ENCODE measurements around the gene NT5C2. TPM values are rescaled to one million over a fixed set of nuclear protein-coding genes. Genes with fewer than 3 reads are reported as not detected.
"Not testable (repeated sequence)": the region's sequence is repeated elsewhere in the genome, so short reads cannot be mapped to it uniquely, and the experiment has no call there.

Gene NT5C2
- total RNA-seq, 1 donor from 2014 or later = 78.3 TPM

DNA sequence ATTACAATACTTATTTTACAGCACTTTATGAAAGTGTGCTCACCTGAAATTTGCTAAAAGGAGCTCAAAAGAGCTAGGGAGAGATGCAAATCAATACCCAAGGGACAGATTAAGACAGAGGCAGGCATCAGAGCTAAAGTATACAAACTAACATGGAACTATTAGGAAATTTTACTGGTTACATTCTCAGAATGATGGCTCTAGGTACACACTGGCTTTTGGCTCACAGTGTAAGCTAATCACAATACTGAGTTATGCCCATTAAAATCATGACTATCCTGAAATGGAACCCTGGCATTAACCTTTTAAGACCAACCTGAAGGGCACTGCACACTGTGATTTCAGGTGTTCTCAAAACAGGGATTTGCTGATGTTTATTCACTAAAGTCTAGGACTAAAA is 98.1 kb downstream of the NT5C2 start:
- intact Hi-C loops (cut with micrococcal nuclease) = no loop called here

DNA sequence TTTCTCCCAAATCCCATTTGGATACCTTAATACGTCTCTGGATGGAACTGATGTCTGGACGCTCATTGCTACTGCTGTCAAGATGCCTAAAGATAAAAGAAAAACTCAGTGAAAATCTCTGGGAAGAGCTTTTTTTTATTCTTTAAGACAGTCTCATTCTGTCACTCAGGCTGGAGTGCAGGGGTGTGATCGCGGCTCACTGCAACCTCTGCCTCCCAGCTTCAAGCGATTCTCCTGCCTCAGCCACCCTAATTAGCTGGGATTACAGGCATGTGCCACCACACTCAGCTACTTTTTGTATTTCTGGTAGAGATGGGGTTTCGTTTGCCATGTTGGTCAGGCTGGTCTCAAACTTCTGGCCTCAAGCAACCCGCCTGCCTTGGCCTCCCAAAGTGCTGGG is 102.2 kb downstream of the NT5C2 start:
- intact Hi-C loops (cut with micrococcal nuclease) = no loop called here

DNA sequence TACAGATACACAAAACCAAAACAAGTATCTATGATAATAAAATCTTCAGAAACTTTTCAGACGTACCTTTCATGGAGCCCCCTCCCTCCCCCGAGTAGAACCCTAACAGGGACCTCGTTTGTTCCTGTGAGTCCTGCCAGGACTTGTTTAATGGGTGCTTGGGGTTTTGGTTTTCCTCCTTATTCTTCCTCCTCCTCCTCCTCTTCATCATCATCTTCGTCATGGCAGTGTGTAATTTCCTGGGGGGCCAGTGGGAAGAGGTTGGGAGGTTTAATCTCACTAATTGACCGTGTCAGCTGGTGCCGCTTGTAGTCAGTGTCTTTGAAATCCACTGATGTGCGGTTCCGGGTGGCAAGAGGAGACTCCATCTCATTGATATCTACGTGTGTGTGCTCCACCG is 103.6 kb downstream of the NT5C2 start:
- intact Hi-C loops (cut with micrococcal nuclease) = no loop called here

DNA sequence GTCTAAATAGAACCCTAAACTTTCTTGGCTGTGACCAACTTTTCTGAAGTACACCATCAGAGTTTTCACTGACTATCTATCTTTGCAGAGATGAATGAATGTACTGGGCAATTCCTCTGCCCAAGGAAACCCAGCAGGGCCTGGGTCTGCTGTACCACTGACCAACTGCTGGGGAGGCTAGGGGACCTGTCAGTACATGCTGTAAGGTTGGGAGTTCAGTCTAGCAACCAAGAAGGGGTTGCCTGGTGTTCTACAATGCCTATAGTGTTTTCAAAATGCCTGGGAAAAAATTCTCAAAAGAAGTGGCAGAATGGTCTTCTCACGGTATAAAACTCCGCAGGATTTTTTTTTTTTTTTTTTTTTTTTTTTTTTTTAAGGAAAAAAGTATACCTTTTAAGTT is 106.3 kb downstream of the NT5C2 start:
- intact Hi-C loops (cut with micrococcal nuclease) = no loop called here

DNA sequence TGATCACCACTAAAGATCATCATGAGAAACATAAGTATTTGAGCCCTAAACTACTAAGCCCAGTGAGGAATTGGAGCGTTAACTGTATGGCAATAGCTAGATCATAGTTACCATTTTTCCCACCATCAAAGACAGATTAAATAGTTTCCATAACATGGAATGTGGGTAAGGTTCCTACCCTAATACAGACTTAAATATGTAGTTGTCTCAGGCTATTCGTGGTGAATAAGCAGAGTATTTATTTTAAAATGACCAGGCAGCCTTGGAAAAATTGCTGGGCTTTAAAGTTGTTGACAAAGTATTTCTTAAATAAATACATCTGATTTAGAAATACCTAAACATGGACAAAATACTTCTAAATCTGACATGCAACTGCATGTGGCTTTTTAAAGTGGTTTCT is 106.8 kb downstream of the NT5C2 start:
- intact Hi-C loops (cut with micrococcal nuclease) = no loop called here

DNA sequence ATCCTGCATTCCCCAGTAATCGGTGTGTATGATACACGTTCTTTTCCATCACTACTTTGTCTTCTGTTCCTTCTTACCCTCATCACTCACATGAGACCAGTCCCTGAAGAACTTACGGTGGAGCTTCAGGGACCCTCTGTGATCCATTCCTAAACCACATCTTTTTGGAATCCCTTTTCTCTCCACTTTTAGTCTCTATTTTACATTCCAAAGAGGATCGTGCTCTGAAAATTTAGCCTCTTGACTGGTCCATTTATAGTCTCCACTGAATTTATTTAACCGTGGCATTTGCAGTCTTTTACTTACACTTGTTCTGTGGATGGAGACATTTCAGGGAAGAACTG is 109.1 kb downstream of the NT5C2 start:
- intact Hi-C loops (cut with micrococcal nuclease) = no loop called here

DNA sequence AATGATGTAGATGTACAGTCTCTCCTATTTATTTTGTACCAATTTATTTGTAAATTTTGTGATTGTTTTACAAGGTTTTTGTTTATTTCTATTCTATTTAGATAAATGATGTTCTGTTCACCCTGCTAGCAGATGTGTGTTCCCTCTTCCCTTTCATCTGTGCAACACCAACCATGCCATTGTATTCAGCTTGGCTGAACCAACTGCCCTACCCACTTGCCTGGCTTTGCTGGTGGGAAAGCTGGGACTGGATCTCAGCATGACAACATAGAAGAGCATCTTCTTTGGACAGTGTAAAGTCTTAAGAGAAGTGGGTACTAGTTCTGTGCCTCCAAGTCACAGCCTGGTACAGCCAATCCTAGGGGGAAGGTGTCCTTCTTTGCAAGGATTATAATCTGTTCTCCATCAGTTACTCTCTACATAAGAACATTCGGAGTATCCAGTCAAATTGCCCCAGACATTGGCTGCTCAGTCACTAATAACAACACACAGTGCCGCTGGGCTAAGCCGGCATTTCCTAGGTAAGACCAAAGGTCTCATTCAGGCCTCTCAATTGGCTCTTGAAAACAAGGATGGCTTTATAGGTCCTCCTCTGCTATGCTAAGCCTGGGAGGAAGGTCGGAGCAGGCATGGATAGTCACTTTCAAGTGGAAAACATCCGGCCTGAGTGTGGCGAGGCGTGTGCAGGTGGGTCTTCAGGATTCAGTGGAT is 109.7 kb downstream of the NT5C2 start:
- intact Hi-C loops (cut with micrococcal nuclease) = no loop called here

DNA sequence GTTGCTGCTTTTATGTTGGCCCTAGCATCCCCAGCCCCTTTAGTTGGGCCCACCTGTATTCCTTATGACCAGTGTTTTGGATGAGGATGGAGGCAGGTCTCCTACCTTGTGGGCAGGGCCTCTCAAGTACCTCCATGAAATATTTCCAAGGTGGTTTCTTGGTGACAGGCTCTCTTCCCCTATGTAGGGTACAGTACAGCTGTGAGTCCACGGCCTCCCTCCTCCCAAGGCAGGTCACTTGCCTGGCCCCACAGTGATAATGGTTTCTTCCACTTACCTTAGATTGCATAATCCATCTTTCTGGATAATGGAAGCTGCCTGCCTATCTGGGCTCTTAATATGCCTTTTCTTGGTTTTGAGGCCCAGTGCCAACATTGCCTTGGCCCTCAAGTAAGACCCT is 110.4 kb downstream of the NT5C2 start:
- intact Hi-C loops (cut with micrococcal nuclease) = no loop called here

DNA sequence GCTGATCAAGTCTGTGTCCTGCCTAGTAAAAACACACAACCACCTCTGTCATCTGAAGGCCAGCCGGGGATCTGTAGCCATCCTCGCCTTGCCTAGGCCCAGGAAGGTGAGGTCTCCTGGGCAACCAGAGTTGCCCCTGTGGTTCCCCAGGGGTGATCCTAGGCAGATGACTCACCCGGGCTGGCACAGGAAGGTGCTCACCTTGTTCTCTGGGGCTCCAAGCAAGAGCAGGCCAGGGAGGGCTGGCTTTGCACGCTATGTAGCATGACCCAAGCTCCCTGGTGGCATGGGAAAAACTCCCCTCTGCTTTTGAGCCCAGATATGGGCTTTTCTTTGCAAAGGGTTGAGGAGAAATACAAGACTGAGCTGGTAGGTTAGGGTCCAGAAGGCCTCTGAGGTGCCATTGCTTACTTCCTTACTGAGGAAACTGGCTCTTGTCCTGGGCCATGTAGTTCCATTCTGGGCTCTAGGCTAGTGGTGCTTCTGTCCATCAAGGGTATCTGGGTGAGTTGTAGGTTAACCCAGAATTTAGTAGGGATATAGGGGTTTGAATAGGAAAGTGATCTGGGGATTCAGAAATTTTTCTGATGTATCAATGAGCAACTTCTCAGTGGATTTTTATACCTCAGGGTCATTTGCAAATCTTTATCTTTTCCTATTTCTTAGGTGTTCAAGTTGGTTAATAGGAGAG is 112.0 kb downstream of the NT5C2 start:
- intact Hi-C loops (cut with micrococcal nuclease) = no loop called here

DNA sequence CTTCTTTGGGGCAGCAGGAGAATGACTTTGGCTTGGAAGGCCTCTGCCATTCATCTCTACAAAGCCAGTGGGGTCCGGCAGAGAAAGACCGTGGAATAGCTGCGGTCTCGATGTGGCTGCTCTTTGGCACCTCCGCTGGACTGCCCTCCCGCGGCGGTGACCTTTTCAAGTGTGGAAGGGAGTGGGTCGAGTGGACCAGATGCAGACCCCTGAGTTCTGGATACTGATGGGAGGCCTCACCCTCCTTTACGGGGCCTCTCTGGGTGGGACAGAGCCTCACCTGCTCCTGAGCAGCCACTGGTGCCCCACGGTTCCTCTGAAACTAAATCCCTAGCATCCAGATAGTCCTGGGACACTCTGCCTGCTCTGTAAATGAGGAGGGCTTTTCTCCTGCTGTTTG is 113.1 kb downstream of the NT5C2 start:
- intact Hi-C loops (cut with micrococcal nuclease) = no loop called here

DNA sequence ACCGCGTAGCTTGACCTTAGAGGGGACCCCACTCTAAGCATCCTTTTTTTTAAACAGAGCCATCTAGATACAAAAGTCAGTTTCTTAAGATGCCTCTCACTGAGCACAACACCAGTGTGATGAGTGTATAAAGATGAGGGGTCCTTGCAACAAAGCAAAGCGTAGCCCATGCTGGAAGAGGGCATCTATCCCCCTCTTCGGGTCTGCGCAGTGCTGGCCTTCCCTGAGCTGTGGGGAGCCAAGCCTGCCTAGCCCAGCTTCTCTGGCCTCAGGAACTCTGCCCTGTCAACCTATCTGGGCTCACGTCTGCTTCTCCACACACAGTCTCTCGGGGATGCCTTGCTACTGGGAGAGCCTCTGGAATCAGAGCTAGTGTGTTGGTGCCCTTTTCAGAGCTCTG is 114.0 kb downstream of the NT5C2 start:
- intact Hi-C loops (cut with micrococcal nuclease) = no loop called here

DNA sequence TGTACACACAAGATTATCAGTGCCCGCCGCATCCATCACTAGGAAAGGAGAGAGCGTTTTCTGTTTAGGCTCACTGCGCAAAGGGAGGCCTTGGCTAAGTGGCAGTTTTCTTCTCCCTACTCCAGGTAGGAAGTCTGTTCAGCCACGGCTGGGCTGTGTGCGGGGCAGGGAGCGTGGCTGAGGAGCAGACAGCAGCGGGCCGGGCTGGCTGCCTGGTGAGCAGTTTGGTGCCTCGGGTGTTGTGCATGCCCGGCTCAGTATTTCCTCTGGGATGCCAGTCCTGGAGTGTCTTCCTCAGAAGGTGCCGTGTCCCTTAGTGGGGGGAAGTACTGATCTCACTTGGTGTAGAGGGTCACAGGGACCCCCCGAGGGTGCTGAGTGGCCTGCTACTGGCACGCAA is 114.4 kb downstream of the NT5C2 start:
- intact Hi-C loops (cut with micrococcal nuclease) = no loop called here

DNA sequence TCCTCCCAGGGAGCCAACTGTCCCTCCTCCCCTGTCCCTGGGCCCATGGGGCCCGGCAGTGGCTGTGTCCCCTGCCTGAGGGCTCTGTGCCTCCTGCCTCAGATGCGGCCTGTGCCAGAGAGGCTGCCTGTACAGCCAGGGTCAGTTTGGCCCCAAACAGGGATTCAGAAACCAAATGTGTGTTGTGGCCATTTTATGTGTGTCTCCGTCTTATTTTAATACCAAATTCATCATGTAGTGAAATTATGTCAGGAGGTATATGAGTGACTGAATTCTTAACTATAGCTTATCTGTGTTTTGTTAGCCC is 114.8 kb downstream of the NT5C2 start:
- intact Hi-C loops (cut with micrococcal nuclease) = no loop called here

DNA sequence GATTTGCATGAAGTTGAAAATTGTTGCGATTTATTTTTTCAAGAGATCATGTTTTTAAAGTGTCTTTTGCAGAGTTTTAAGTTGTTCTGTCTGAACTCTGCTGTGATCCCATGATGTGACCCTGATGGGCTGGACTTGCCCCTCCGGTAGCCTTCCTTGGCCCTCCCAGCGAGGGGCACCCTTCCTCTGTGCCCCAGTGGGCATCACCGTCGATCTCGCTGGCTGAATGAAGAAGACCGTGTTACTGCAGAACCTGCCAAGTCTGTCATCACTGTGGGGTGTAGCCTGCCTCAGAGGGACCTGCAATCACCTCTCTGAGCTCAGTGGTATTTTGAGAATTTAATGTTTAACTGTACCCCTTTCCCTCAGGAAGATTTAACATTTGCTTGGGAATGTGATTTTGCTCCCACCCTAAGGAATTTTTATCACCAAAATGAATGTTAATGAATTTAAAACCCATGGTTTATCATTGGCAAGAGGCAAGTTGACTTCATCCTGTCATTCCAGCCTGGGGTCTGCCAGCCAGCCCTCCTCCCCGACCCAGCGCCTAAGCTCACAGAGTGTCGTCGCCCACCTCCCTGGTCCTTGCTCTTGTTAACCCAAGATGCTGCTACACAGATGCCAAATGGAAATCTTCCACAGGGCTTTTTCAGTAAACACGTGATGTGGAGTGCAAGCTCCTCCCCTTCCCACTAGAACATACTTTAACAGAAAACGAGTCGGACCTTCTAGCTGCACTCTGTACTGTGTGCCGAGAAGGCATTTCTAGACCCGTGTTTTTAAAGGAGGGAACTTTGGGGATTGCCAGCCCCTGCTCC is 115.4 kb downstream of the NT5C2 start:
- intact Hi-C loops (cut with micrococcal nuclease) = no loop called here

DNA sequence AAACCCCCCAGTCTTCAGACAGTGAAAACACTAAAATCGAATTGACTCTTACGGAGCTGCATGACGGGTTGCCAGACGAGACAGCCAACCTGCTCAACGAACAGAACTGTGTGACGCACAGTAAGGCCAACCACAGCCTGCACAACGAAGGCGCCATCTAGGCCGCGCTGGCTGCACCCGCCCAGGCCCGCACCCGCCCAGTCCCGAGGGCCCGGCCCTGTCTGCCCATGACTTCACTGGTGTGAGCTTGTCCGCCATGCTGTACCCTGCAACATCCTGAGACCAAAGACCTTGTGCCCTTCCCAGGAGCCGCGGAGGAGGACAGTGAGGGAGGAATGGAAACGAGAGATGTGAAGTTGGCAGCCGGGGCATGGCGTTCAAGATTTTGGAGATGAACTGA is 116.1 kb downstream of the NT5C2 start:
- intact Hi-C loops (cut with micrococcal nuclease) = no loop called here

DNA sequence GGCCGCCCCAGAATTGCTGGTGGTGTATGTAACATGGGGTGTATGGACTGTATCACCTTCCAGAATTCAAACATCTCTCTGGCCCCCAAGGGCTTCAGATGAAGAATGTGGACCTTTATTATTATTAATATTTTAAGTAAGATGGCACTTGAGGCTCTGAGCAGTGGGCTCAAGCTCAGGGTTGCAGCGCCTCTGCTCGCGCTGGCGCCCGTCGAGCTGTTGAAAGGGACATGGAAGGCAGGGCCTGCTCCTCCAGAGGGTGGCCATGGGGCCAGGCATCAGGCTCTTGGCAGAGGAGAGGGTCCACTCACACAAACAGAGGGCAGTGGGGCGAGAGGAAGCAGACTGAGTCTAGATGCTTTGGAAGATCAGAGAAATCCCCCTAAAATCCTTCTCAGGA is 120.2 kb downstream of the NT5C2 start:
- intact Hi-C loops (cut with micrococcal nuclease) = loop anchor here (5.0 kb wide), 2 partner anchors 221 to 414 kb away; partner anchors contain the start of gene BORCS7

DNA sequence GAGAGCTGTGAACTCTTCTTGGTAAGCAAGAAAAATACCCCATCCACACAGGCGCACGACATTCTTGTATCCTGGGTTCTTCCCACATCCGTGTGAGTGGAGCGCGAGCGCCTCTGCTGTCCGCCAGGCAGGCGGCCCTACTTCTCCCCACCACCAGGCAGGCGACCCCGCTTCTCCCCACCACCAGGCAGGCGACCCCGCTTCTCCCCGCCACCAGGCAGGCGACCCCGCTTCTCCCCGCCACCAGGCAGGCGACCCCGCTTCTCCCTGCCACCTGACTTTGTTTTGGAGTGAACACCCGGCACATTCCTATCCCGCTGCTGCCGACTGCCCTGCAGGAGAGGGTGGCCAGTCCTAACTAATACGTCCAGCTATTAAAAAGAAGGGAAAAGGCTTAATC is 120.8 kb downstream of the NT5C2 start:
- intact Hi-C loops (cut with micrococcal nuclease) = loop anchor here (5.0 kb wide), 2 partner anchors 220 to 415 kb away; partner anchors contain the start of gene BORCS7

DNA sequence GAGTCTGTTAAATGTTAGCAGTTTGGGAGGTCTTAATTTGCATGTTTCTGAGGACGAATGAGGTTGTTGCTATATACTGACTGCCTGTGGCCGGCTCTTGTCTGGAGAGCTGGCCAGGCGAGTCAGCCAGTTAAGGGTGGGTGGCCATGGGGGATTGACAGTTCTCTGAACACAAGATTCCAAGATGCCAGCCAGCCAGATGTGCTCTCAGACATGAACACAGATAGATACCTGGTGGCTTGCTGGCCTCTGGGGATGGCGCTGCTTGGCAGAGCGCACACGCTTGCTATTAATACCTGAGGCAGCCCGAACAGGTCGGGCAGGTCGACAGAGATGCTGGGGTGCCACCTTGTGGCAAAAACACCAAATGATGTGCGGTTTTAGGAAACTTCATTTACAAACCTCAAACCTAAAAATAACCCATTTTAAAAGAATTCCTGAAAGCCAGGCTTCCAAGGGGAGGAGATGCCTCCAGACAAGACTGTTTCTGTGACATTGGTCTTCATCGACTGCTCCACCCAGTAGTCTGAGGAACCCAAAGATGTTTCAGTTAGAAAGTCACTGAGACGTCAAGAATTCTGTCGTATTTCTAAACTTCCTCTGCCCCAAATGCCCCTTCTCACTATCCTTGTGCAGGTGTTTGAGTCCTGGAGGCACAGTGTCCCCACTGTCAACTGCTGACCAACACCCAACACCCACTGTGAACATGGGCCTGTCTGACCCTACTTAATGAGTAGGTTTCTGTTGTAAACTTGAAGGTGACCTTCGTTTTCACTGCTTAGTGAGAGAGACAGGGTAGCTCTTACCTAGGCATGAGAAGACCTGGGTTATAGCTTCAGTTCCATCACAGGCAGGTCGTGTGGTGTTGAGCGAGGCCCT is 123.4 kb downstream of the NT5C2 start:
- intact Hi-C loops (cut with micrococcal nuclease) = loop anchor here (1.0 to 5.0 kb wide), 8 partner anchors 15 to 418 kb away; partner anchors contain the start of gene BORCS7

DNA sequence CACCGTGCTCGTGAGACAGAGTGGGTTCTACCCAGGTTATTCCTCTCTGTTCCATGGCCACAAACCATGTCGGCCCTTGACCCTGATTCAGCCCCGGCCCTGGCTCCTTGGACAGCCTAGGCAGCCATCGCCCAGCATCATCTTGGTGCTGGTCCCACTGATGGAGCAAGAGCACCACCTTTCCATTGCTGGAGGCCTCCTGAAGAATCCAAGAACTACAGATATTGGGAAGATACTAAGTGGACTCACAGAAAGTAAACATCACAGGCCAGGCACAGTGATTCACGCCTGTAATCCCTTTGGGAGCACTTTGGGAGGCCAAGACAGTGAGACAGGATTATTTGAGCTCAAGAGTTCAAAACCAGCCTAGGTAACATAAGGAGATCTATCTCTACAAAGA is 125.1 kb downstream of the NT5C2 start:
- intact Hi-C loops (cut with micrococcal nuclease) = no loop called here

DNA sequence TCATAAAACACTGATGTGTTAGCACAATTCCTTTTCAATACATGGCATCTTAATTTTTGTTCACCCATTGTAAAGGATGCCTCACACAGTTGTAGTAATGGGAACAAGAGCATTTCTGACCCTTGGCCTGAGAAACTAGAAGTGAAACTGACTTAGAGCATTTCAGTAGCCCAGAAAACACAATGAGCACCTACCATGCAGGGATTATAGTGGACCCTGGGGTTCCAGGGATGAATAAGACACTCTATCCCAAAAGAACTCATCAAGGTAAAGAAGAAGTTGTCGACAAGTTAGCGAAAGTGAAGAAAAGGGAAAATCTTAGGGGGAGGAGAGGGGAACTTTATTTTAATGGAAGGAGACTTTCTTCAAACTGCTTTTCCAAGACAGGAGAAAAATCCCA is 125.6 kb downstream of the NT5C2 start:
- intact Hi-C loops (cut with micrococcal nuclease) = no loop called here

DNA sequence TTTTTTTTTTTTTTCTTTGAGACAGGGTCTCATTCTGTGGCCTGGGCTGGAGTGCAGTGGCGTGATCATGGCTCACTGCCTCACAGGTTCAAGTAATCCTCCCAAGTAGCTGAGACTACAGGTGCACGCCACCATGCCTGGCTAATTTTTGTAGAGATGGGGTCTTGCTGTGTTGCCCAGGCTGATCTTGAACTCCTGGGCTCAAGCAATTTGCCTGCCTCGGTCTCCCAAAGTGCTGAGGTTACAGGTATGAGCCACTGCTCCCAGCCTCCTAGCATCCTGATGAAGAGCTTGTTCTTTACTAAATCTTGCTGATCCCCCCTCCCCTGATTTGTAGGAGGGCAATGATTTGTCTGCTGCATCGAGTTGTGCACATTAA is 126.0 kb downstream of the NT5C2 start:
- intact Hi-C loops (cut with micrococcal nuclease) = not testable (repeated sequence)
